Measurements from ENCODE around the gene SPC25. TPM values are rescaled to one million over a fixed set of nuclear protein-coding genes. Genes with fewer than 3 reads are reported as not detected.

SPC25 gene
- polyA plus RNA-seq, 1 donor from 2014 or later = 2.7 TPM

DNA sequence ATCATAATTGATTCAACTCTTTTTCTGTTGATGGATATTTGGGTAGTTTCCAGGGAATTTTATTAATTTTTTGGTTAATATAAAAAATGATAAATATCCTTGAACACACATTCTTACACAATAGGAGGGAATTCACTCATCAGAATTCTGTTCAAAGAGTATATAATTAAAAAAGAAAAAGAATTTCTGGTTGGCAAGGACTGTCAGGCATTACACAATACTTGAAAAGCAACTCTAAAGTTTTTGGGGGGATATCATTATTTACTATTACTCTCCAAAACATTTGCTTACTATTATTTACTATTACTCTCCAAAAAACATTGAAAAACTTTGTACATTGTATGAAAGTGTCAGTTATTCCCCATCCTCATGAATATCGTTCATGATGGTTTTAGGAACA is 48.8 kb upstream of the SPC25 start:
- no peak overlapping the region for H3K4me3 ChIP-seq (ENCODE audit: low read length)

DNA sequence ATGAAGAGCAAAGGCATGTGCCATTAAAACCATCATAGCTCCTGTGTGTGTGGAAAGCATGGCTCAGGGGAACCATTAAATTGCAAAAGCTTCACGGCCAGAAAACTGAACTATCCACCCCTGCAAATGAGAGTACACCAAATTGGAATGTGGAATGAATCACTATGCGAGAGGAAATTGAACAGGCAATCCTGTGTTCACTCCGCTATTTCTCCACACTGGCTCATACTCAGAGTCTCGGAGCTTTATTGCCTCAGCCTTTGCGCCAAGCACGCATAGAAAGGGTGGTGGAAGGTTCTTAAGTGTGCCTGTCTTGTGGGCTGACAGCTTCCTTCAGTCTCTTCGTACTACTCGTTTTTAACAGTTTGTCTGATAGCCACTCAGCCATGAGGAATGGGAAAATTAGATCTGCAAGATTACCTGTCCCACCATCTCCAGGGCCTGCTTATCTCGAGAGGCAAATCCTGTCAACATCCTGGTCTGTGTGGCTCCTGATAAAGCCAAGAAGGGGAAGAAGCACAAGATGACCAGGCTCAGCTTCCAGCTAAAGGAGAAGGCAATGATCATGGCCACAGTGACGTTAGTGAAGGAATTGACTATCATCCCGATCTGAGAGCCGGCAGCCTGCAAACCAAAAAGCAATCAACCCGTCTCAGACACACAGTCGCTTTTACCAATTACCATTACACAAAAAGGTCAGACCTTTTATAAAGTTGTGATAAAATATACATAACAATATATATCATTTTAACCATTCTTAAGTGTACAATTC is 45.8 kb upstream of the SPC25 start:
- Histone ChIP-seq H2AFZ (ENCODE audit: low read depth, low read length) (no peak overlapping the region), H3K4me2 (ENCODE audit: low read length) (no peak overlapping the region), H3K27me3 (ENCODE audit: insufficient read depth, low read depth, low read length) (no peaks in the 10 kb centered on the region), H3K9me2 (ENCODE audit: insufficient read depth, low read length) (no peaks in the 10 kb centered on the region), H4K20me1 (ENCODE audit: insufficient read depth) (no peaks in the 10 kb centered on the region), H3K4me3 (ENCODE audit: low read length) (no peak overlapping the region), H3K9me3 (ENCODE audit: low read length) (no peaks in the 10 kb centered on the region), H3K36me3 (ENCODE audit: insufficient read depth, low read length) (no peaks in the 10 kb centered on the region), H3K79me2 (replicated peaks; ENCODE audit: insufficient read depth, low read length) (no peaks in the 10 kb centered on the region), H3F3A (ENCODE audit: insufficient read depth, low read length, poor library complexity, severe bottlenecking) (no peaks in the 10 kb centered on the region), H3K9ac (ENCODE audit: low read length) (no peak overlapping the region), H3K27ac (ENCODE audit: low read length) (no peak overlapping the region)
- TF ChIP-seq, protein P1, sequence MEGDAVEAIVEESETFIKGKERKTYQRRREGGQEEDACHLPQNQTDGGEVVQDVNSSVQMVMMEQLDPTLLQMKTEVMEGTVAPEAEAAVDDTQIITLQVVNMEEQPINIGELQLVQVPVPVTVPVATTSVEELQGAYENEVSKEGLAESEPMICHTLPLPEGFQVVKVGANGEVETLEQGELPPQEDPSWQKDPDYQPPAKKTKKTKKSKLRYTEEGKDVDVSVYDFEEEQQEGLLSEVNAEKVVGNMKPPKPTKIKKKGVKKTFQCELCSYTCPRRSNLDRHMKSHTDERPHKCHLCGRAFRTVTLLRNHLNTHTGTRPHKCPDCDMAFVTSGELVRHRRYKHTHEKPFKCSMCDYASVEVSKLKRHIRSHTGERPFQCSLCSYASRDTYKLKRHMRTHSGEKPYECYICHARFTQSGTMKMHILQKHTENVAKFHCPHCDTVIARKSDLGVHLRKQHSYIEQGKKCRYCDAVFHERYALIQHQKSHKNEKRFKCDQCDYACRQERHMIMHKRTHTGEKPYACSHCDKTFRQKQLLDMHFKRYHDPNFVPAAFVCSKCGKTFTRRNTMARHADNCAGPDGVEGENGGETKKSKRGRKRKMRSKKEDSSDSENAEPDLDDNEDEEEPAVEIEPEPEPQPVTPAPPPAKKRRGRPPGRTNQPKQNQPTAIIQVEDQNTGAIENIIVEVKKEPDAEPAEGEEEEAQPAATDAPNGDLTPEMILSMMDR (IDR thresholded peaks at IDR 0.05; ENCODE audit: poor library complexity, severe bottlenecking) = no peak
- TF ChIP-seq POLR2AphosphoS5 (IDR thresholded peaks at IDR 0.05) = no peak
- TF ChIP-seq TAF1 (IDR thresholded peaks at IDR 0.05; ENCODE audit: low read depth) = no peak
- TF ChIP-seq EP300 (conservative IDR thresholded peaks at IDR 0.05; ENCODE audit: poor library complexity, severe bottlenecking) = no peak
- no peak for TF ChIP-seq RAD21 (conservative IDR thresholded peaks at IDR 0.05)
- no peak for TF ChIP-seq EZH2 (IDR thresholded peaks at IDR 0.05; ENCODE audit: borderline replicate concordance, insufficient read depth, low read length, poor library complexity, severe bottlenecking)
- TF ChIP-seq, protein P2, sequence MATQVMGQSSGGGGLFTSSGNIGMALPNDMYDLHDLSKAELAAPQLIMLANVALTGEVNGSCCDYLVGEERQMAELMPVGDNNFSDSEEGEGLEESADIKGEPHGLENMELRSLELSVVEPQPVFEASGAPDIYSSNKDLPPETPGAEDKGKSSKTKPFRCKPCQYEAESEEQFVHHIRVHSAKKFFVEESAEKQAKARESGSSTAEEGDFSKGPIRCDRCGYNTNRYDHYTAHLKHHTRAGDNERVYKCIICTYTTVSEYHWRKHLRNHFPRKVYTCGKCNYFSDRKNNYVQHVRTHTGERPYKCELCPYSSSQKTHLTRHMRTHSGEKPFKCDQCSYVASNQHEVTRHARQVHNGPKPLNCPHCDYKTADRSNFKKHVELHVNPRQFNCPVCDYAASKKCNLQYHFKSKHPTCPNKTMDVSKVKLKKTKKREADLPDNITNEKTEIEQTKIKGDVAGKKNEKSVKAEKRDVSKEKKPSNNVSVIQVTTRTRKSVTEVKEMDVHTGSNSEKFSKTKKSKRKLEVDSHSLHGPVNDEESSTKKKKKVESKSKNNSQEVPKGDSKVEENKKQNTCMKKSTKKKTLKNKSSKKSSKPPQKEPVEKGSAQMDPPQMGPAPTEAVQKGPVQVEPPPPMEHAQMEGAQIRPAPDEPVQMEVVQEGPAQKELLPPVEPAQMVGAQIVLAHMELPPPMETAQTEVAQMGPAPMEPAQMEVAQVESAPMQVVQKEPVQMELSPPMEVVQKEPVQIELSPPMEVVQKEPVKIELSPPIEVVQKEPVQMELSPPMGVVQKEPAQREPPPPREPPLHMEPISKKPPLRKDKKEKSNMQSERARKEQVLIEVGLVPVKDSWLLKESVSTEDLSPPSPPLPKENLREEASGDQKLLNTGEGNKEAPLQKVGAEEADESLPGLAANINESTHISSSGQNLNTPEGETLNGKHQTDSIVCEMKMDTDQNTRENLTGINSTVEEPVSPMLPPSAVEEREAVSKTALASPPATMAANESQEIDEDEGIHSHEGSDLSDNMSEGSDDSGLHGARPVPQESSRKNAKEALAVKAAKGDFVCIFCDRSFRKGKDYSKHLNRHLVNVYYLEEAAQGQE (IDR thresholded peaks at IDR 0.05; ENCODE audit: borderline replicate concordance) = no peak
- no peak for TF ChIP-seq SMC3 (conservative IDR thresholded peaks at IDR 0.05; ENCODE audit: poor library complexity)
- TF ChIP-seq MXI1 (conservative IDR thresholded peaks at IDR 0.05; ENCODE audit: poor library complexity, severe bottlenecking) = no peak

More for the DNA sequence above, 48.8 kb upstream of the SPC25 start:
- Histone ChIP-seq H3K27me3 (ENCODE audit: insufficient read depth, low read depth, low read length) (no peaks in the 10 kb centered on the region), H3K79me2 (replicated peaks; ENCODE audit: insufficient read depth, low read length) (no peaks in the 10 kb centered on the region), H3K9me2 (ENCODE audit: insufficient read depth, low read length) (no peaks in the 10 kb centered on the region), H3K9ac (ENCODE audit: low read length) (no peak overlapping the region), H3K4me2 (ENCODE audit: low read length) (no peak overlapping the region), H2AFZ (ENCODE audit: low read depth, low read length) (no peak overlapping the region), H3K27ac (ENCODE audit: low read length) (no peak overlapping the region), H3K36me3 (ENCODE audit: insufficient read depth, low read length) (no peaks in the 10 kb centered on the region), H4K20me1 (ENCODE audit: insufficient read depth) (no peaks in the 10 kb centered on the region), H3K9me3 (ENCODE audit: low read length) (no peaks in the 10 kb centered on the region), H3F3A (ENCODE audit: insufficient read depth, low read length, poor library complexity, severe bottlenecking) (no peaks in the 10 kb centered on the region)
- TF ChIP-seq POLR2AphosphoS5 (IDR thresholded peaks at IDR 0.05) (no peak), RAD21 (conservative IDR thresholded peaks at IDR 0.05) (no peak), EZH2 (IDR thresholded peaks at IDR 0.05; ENCODE audit: borderline replicate concordance, insufficient read depth, low read length, poor library complexity, severe bottlenecking) (no peak), EP300 (conservative IDR thresholded peaks at IDR 0.05; ENCODE audit: poor library complexity, severe bottlenecking) (no peak), TAF1 (IDR thresholded peaks at IDR 0.05; ENCODE audit: low read depth) (no peak), MXI1 (conservative IDR thresholded peaks at IDR 0.05; ENCODE audit: poor library complexity, severe bottlenecking) (no peak), SMC3 (conservative IDR thresholded peaks at IDR 0.05; ENCODE audit: poor library complexity) (no peak)
- TF ChIP-seq, protein P1 (IDR thresholded peaks at IDR 0.05; ENCODE audit: poor library complexity, severe bottlenecking) = no peak
- TF ChIP-seq, protein P2 (IDR thresholded peaks at IDR 0.05; ENCODE audit: borderline replicate concordance) = no peak

Data from neural cell (in vitro differentiated cells).